ENCODE results near the gene PLEKHH2.
"Not testable (repeated sequence)": the region's sequence is repeated elsewhere in the genome, so short reads cannot be mapped to it uniquely, and the experiment has no call there.

PLEKHH2 gene

GRCh38 chr2:43594875-43595274 is 42.2 kb upstream of the PLEKHH2 start:
- DNase-seq (ENCODE audit: low read depth in 1 of 2, low spot score in 1 of 2), result no peak
- Histone ChIP-seq H3K27me3 (ENCODE audit: insufficient read depth, poor library complexity, severe bottlenecking) (no peaks in the 10 kb centered on the region), H3K4me3 (replicated peaks; ENCODE audit: insufficient read depth, low read length) (peak overlapping the region; percentile 93), H3K27ac (replicated peaks) (peak overlapping the region; percentile 98)
- TF ChIP-seq GABPA (IDR thresholded peaks at IDR 0.05; ENCODE audit: low read depth) (no peak), REST (IDR thresholded peaks at IDR 0.05; ENCODE audit: insufficient replicate concordance, low read depth) (no peak), SPI1 (IDR thresholded peaks at IDR 0.05; ENCODE audit: borderline replicate concordance, low read depth) (no peak), POLR2AphosphoS5 (IDR thresholded peaks at IDR 0.05; ENCODE audit: low read depth) (no peak), CTCF (IDR thresholded peaks at IDR 0.05; ENCODE audit: insufficient read depth, low read length) (no peak)

- Histone ChIP-seq H3K27ac (replicated peaks) (peak within 1 kb of the TSS; percentile 98), H3K27me3 (ENCODE audit: insufficient read depth, poor library complexity, severe bottlenecking) (no peaks in the 10 kb centered on the region), H3K4me3 (replicated peaks; ENCODE audit: insufficient read depth, low read length) (peak within 1 kb of the TSS; percentile 93)
- peak; percentile 66 for TF ChIP-seq REST (IDR thresholded peaks at IDR 0.05; ENCODE audit: insufficient replicate concordance, low read depth)
- TF ChIP-seq GABPA (IDR thresholded peaks at IDR 0.05; ENCODE audit: low read depth), result peak; percentile 87
- no peak; the same call in 1 of the 2 replicates for TF ChIP-seq SPI1 (IDR thresholded peaks at IDR 0.05; ENCODE audit: borderline replicate concordance, low read depth)
- peak; percentile 99 for TF ChIP-seq POLR2AphosphoS5 (IDR thresholded peaks at IDR 0.05; ENCODE audit: low read depth)
- DNase-seq (ENCODE audit: low read depth in 1 of 2, low spot score in 1 of 2), result peak; percentile 98 to 100
Observed at GRCh38 chr2:43595603-43596412, 41.3 kb upstream of the PLEKHH2 start, which contains the start of gene THADA. Gene THADA, minus strand, starts transcription at chr2:43596038. Its CDS starts 3,646 bp downstream, at chr2:43592392.

GRCh38 chr2:43600596-43600995 is 36.5 kb upstream of the PLEKHH2 start:
- DNase-seq (ENCODE audit: low read depth in 1 of 2, low spot score in 1 of 2); H3K4me3 ChIP-seq (replicated peaks; ENCODE audit: insufficient read depth, low read length); H3K27me3 ChIP-seq (ENCODE audit: insufficient read depth, poor library complexity, severe bottlenecking); H3K27ac ChIP-seq (replicated peaks): not testable (repeated sequence)

DNA sequence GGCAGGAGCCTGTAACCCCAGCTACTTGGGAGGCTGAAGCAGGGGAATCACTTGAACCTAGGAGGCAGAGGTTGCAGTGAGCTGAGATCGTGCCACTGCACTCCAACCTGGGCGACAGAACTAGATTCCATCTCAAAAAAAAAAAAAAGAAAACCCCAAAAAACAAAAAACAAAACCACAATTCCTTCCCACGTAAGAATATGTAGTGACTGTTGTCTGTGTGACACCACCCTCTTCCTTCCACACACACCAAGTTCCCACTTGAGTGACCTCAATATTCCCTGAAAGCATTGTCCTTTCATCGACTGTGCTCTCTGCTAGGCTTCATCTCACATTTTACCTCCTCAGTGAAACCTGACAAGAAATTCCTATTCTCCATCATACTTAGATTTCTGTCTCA is 32.4 kb upstream of the PLEKHH2 start:
- no peak for DNase-seq (ENCODE audit: low read depth in 1 of 2, low spot score in 1 of 2)
- no peak for TF ChIP-seq CTCF (IDR thresholded peaks at IDR 0.05; ENCODE audit: insufficient read depth, low read length)
- TF ChIP-seq SPI1 (IDR thresholded peaks at IDR 0.05; ENCODE audit: borderline replicate concordance, low read depth), result no peak
- no peak for TF ChIP-seq REST (IDR thresholded peaks at IDR 0.05; ENCODE audit: insufficient replicate concordance, low read depth)
- no peak for TF ChIP-seq POLR2AphosphoS5 (IDR thresholded peaks at IDR 0.05; ENCODE audit: low read depth)
- TF ChIP-seq GABPA (IDR thresholded peaks at IDR 0.05; ENCODE audit: low read depth), result no peak
- H3K4me3 ChIP-seq (replicated peaks; ENCODE audit: insufficient read depth, low read length), result no peak overlapping the region

More for the DNA sequence above, 32.4 kb upstream of the PLEKHH2 start:
- H3K27me3 ChIP-seq (ENCODE audit: insufficient read depth, poor library complexity, severe bottlenecking), result no peaks in the 10 kb centered on the region
- no peak overlapping the region for H3K27ac ChIP-seq (replicated peaks)

All from HL-60 (cell line).